ENCODE data around the gene LPIN1. TPM values are rescaled to one million over a fixed set of nuclear protein-coding genes. Genes with fewer than 3 reads are reported as not detected.
"Not testable (repeated sequence)": the region's sequence is repeated elsewhere in the genome, so short reads cannot be mapped to it uniquely, and the experiment has no call there.

Gene LPIN1
- total RNA-seq, 1 experiment from 2014 or later = 15.7 TPM

GRCh38 chr2:11832531-11832930 lies 86.1 kb downstream of the LPIN1 start:
- DNase-seq (ENCODE audit: low read depth) = no peak

- DNase-seq (ENCODE audit: low read depth) = no peak
These were observed 87.2 kb downstream of the LPIN1 start for GRCh38 chr2:11833601-11834000.

GRCh38 chr2:11835403-11835802 lies 89.0 kb downstream of the LPIN1 start:
- no peak for DNase-seq (ENCODE audit: low read depth)

- no peak for DNase-seq (ENCODE audit: low read depth)
These were observed 90.3 kb downstream of the LPIN1 start for GRCh38 chr2:11836647-11837219.

DNA sequence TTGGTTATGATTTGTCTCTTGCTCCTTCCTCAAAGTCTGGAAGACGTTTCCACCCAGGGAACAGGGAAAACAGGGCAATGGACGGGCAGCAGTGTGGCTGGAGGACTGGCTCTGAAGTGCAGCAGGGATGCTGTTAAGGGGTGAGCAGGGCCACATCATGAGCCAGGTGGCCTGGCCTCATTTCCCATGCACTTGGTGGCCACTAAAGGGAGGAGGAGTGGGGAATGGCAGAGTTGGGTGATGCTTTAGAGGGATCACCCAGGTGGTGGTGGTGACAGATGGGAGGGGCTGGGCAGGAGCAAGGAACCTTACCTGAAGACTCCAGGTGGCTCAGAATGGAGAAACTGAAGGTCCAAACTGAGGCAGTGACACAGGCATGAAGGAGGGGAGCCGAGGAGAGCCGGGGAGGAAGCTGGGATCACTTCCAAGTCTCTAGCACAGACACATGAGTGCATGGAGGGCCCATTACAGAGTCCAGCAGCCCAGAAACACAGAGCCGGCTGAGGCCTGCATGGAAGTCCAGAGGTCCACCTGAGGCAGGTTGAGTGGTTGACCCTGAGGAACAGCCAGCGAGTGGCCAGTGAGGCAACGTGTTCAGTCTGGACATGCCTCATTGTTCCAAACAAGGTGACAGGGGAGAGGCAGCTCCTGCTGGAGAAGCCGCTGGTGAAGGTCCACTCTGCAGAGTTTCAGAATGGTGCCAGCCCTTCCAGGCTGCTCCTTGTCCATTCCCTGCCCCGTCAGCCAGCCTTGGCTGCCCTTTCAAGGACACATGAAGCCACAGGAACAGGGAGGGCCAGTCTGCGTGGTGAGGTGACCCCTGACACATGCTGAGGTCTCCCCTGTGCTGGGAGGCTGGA lies 91.7 kb downstream of the LPIN1 start:
- no peak for DNase-seq (ENCODE audit: low read depth)

GRCh38 chr2:11839916-11840315 lies 93.5 kb downstream of the LPIN1 start:
- no peak for DNase-seq (ENCODE audit: low read depth)

DNA sequence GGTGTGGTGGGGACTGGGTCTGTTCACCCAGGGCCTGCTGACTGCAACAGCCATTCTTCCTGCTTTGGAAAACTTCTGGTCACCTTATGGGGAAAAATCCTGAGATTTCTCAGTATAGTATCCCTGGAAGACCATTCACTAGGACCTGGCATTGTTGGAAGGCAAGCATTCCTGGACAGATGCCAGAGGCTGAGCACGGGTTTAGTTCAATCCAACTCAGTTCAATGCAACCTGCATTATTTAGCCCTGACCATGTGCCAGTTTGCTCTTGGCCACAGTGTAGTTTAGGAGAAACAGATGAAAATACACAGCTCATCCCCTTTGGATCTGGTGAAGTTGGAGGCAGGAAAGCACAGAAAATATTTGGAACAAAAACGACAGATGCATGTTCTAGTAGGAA lies 95.9 kb downstream of the LPIN1 start:
- DNase-seq (ENCODE audit: low read depth) = no peak

GRCh38 chr2:11844798-11845197 lies 98.4 kb downstream of the LPIN1 start:
- DNase-seq (ENCODE audit: low read depth) = not testable (repeated sequence)

- DNase-seq (ENCODE audit: low read depth) = not testable (repeated sequence)
These were observed 101.5 kb downstream of the LPIN1 start for GRCh38 chr2:11847935-11848334.

DNA sequence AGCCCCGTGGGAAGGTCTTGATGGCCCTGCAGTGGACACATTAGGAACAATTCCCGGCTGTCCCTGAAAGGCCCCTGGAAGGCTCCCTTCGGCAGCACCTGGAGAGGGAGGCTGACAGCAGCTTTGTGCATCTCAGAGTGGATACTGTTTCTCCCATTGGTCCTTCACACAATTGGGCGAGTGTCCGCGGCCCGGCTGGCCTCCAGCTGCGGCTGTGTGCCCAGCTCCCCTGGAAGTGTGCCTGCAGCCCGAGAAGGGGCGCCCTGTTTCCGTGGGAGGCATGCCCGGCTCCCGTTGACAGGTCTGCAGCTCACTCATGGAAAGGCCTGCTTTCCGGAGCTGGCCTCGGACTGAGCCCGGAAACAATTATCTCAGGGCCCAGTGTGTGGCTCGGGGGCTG lies 103.7 kb downstream of the LPIN1 start:
- DNase-seq (ENCODE audit: low read depth) = no peak

DNA sequence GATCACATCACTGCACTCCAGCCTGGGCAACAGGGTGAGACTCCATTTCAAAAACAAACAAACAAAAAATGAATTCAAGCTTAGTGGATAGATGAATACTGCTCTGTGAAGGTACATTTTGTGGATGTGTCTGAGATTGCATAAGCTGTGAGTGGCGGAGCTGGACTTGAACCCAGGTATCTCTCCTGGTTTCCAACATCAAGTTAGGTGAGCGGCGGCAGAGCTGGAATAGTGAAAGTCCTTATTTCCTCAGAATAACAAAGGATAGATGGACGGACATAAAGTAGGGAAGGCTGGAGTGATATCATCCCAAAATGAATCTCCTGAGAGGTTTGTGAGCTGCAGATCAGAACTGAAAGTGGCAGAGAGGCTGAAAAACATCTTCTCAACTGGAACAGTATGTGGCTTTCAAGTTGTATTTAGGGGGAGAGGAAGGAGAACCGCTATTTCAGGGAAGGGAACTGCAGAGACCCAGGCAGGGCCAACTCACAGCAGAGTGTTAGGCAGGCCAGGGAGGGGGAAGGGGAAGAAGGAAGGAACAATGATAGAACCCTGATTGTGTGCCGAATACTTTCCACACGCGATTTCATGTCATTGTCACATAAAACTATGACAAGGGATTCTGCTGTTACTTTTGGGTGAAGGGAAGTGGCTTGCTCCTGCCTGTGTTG lies 106.2 kb downstream of the LPIN1 start:
- no peak for DNase-seq (ENCODE audit: low read depth)

DNA sequence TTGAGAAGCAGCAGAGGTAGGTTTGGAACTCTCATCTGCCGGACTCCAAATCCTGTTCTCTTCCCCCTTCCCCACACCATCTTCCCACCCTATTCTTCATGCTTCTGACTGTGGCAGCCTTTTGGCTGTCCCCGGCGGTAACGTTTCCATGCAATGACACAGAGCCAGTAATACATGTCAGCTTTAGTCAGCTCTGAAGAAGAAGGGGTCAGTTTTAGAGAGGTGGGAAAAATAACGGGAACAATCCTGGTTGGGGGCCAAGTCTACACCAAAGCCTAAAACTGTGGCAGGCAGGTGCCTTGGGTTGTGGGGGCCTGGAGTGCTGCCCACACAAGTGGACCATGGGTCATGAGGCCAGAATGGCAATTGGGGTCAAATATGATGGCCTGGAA lies 106.8 kb downstream of the LPIN1 start:
- DNase-seq (ENCODE audit: low read depth) = no peak

- no peak for DNase-seq (ENCODE audit: low read depth)
These were observed 108.8 kb downstream of the LPIN1 start for GRCh38 chr2:11855064-11855760.

GRCh38 chr2:11856095-11856494 lies 109.7 kb downstream of the LPIN1 start:
- DNase-seq (ENCODE audit: low read depth) = no peak

GRCh38 chr2:11858883-11859282 lies 112.5 kb downstream of the LPIN1 start:
- no peak for DNase-seq (ENCODE audit: low read depth)

GRCh38 chr2:11859975-11860374 lies 113.5 kb downstream of the LPIN1 start:
- not testable (repeated sequence) for DNase-seq (ENCODE audit: low read depth)

GRCh38 chr2:11861044-11861443 lies 114.6 kb downstream of the LPIN1 start:
- DNase-seq (ENCODE audit: low read depth) = no peak

- DNase-seq (ENCODE audit: low read depth) = no peak
These were observed 115.6 kb downstream of the LPIN1 start for GRCh38 chr2:11862049-11862448.

- no peak for DNase-seq (ENCODE audit: low read depth)
These were observed 116.7 kb downstream of the LPIN1 start for GRCh38 chr2:11863103-11863502.

GRCh38 chr2:11863513-11864328 lies 117.3 kb downstream of the LPIN1 start:
- DNase-seq (ENCODE audit: low read depth) = peak; percentile 90

- no peak for DNase-seq (ENCODE audit: low read depth)
These were observed 118.3 kb downstream of the LPIN1 start for GRCh38 chr2:11864724-11865123.

Measured in LHCN-M2 (cell line).